T-helper 17 cell (primary cell): Measurements from ENCODE around the gene TBCK. TPM values are rescaled to one million over a fixed set of nuclear protein-coding genes. Genes with fewer than 3 reads are reported as not detected.

Experiments used
- ATAC-seq: fragments of 150-1000 bp; cut with Tn5 transposase; 2 replicates; pipeline ENCODE4 v1.10.0; 2021; ENCODE audit warnings: mild to moderate bottlenecking, moderate library complexity
- DNase-seq, 3 donors: peaks; one replicate each; pipeline versions ENCODE4 v3.0.0 to v3.0.0-alpha.2; 2020 to 2021
- H3K9me3 ChIP-seq: one replicate; pipeline ENCODE4 v1.7.0; 2013; ENCODE audit warnings: low read length, mild to moderate bottlenecking; ENCODE audit not compliant: control insufficient read depth, poor library complexity, severe bottlenecking
- H3K27ac Mint-ChIP-seq: one replicate; pipeline ENCODE4 v1.8.0; 2022; ENCODE audit warnings: mild to moderate bottlenecking, moderate library complexity, mixed read lengths
- H3K27me3 Mint-ChIP-seq: one replicate; pipeline ENCODE4 v1.8.0; 2022; ENCODE audit warnings: mixed read lengths
- H3K36me3 Mint-ChIP-seq: one replicate; pipeline ENCODE4 v1.8.0; 2022; ENCODE audit warnings: low read depth, mixed read lengths
- H3K4me1 Mint-ChIP-seq: one replicate; pipeline ENCODE4 v1.8.0; 2022; ENCODE audit warnings: mild to moderate bottlenecking, mixed read lengths
- H3K4me3 Mint-ChIP-seq: one replicate; pipeline ENCODE4 v1.8.0; 2022; ENCODE audit warnings: mild to moderate bottlenecking, moderate library complexity, mixed read lengths
- total RNA-seq, 4 donors: library from RNA in 2 of 4; stranded (reverse) in 2 of 4; gene quantifications; one replicate each; pipeline ENCODE4 v1.2.3 and lab custom pipeline; 2022 to 2026

Gene TBCK
- total RNA-seq, 2 donors from 2014 or later = 41.6 to 43.2 TPM

- ATAC-seq = no peak
- Mint-ChIP-seq H3K27ac (no peak overlapping the region), H3K4me1 (peaks cover 12% of the 10 kb centered on the region), H3K36me3 (peaks cover 12% of the 10 kb centered on the region), H3K4me3 (no peak overlapping the region), H3K27me3 (no peaks in the 10 kb centered on the region)
- no peak for DNase-seq
- no peaks in the 10 kb centered on the region for H3K9me3 ChIP-seq
These were observed 21.9 kb downstream of the TBCK start for GRCh38 chr4:106294062-106294461.

GRCh38 chr4:106291678-106292077 lies 24.3 kb downstream of the TBCK start:
- Mint-ChIP-seq H3K4me1 (peaks cover 7% of the 10 kb centered on the region), H3K36me3 (peaks cover 6% of the 10 kb centered on the region), H3K27ac (no peak overlapping the region), H3K27me3 (no peaks in the 10 kb centered on the region), H3K4me3 (no peak overlapping the region)
- DNase-seq = no peak
- ATAC-seq = no peak
- no peaks in the 10 kb centered on the region for H3K9me3 ChIP-seq

- H3K4me3 Mint-ChIP-seq = no peak overlapping the region
- H3K9me3 ChIP-seq = no peaks in the 10 kb centered on the region
- H3K27ac Mint-ChIP-seq = no peak overlapping the region
- DNase-seq = no peak
- ATAC-seq = no peak
- H3K4me1 Mint-ChIP-seq = peaks cover 2% of the 10 kb centered on the region
- H3K27me3 Mint-ChIP-seq = no peaks in the 10 kb centered on the region
- H3K36me3 Mint-ChIP-seq = peaks cover 2% of the 10 kb centered on the region
These were observed 26.3 kb downstream of the TBCK start for GRCh38 chr4:106289737-106290136.

GRCh38 chr4:106287353-106287969 lies 28.5 kb downstream of the TBCK start:
- no peaks in the 10 kb centered on the region for H3K27me3 Mint-ChIP-seq
- peaks cover 2% of the 10 kb centered on the region for H3K4me1 Mint-ChIP-seq
- no peak overlapping the region for H3K4me3 Mint-ChIP-seq
- peaks cover 4% of the 10 kb centered on the region for H3K36me3 Mint-ChIP-seq
- H3K9me3 ChIP-seq = no peaks in the 10 kb centered on the region
- no peak for ATAC-seq
- DNase-seq = no peak
- H3K27ac Mint-ChIP-seq = no peak overlapping the region

- ATAC-seq (no peak), DNase-seq (no peak)
- H3K27me3 Mint-ChIP-seq = no peaks in the 10 kb centered on the region
- H3K4me1 Mint-ChIP-seq = peaks cover 2% of the 10 kb centered on the region
- no peak overlapping the region for H3K4me3 Mint-ChIP-seq
- H3K9me3 ChIP-seq = no peaks in the 10 kb centered on the region
- no peak overlapping the region for H3K27ac Mint-ChIP-seq
- peaks cover 7% of the 10 kb centered on the region for H3K36me3 Mint-ChIP-seq
These were observed 29.4 kb downstream of the TBCK start for GRCh38 chr4:106286611-106287010.

GRCh38 chr4:106284227-106284626 lies 31.8 kb downstream of the TBCK start:
- no peak overlapping the region for H3K4me3 Mint-ChIP-seq
- DNase-seq (no peak), ATAC-seq (no peak)
- no peak overlapping the region for H3K27ac Mint-ChIP-seq
- no peaks in the 10 kb centered on the region for H3K27me3 Mint-ChIP-seq
- peaks cover 5% of the 10 kb centered on the region for H3K36me3 Mint-ChIP-seq
- no peaks in the 10 kb centered on the region for H3K9me3 ChIP-seq
- H3K4me1 Mint-ChIP-seq = no peaks in the 10 kb centered on the region

- DNase-seq (no peak), ATAC-seq (no peak)
- Mint-ChIP-seq H3K4me3 (no peak overlapping the region), H3K36me3 (peaks cover 3% of the 10 kb centered on the region), H3K4me1 (no peaks in the 10 kb centered on the region), H3K27ac (no peak overlapping the region), H3K27me3 (no peaks in the 10 kb centered on the region)
- H3K9me3 ChIP-seq = no peaks in the 10 kb centered on the region
These were observed 38.8 kb downstream of the TBCK start for GRCh38 chr4:106277140-106277675.

GRCh38 chr4:106273831-106274230 lies 42.2 kb downstream of the TBCK start:
- H3K27me3 Mint-ChIP-seq = no peaks in the 10 kb centered on the region
- no peak overlapping the region for H3K27ac Mint-ChIP-seq
- ATAC-seq (no peak), DNase-seq (no peak)
- no peaks in the 10 kb centered on the region for H3K36me3 Mint-ChIP-seq
- H3K9me3 ChIP-seq = no peaks in the 10 kb centered on the region
- H3K4me1 Mint-ChIP-seq = no peaks in the 10 kb centered on the region
- no peak overlapping the region for H3K4me3 Mint-ChIP-seq

- Mint-ChIP-seq H3K4me1 (no peaks in the 10 kb centered on the region), H3K27ac (no peak overlapping the region), H3K27me3 (no peaks in the 10 kb centered on the region), H3K36me3 (no peaks in the 10 kb centered on the region), H3K4me3 (no peak overlapping the region)
- no peak for DNase-seq
- ATAC-seq = no peak
- no peaks in the 10 kb centered on the region for H3K9me3 ChIP-seq
These were observed 45.3 kb downstream of the TBCK start for GRCh38 chr4:106270736-106271135.

- no peaks in the 10 kb centered on the region for H3K9me3 ChIP-seq
- Mint-ChIP-seq H3K36me3 (no peaks in the 10 kb centered on the region), H3K4me1 (no peaks in the 10 kb centered on the region), H3K27ac (no peak overlapping the region), H3K4me3 (no peak overlapping the region), H3K27me3 (no peaks in the 10 kb centered on the region)
- DNase-seq (no peak), ATAC-seq (no peak)
These were observed 46.3 kb downstream of the TBCK start for GRCh38 chr4:106269711-106270110.

GRCh38 chr4:106268786-106269185 lies 47.2 kb downstream of the TBCK start:
- Mint-ChIP-seq H3K27ac (no peak overlapping the region), H3K27me3 (no peaks in the 10 kb centered on the region), H3K36me3 (peaks cover 3% of the 10 kb centered on the region), H3K4me3 (no peak overlapping the region), H3K4me1 (peaks cover 4% of the 10 kb centered on the region)
- no peaks in the 10 kb centered on the region for H3K9me3 ChIP-seq
- DNase-seq (no peak), ATAC-seq (no peak)

- DNase-seq (no peak), ATAC-seq (no peak)
- no peaks in the 10 kb centered on the region for H3K9me3 ChIP-seq
- Mint-ChIP-seq H3K27me3 (no peaks in the 10 kb centered on the region), H3K36me3 (peaks cover 6% of the 10 kb centered on the region), H3K4me1 (peaks cover 8% of the 10 kb centered on the region), H3K4me3 (no peak overlapping the region), H3K27ac (no peak overlapping the region)
These were observed 49.8 kb downstream of the TBCK start for GRCh38 chr4:106266201-106266600.

- no peak for ATAC-seq
- no peak overlapping the region for H3K4me3 Mint-ChIP-seq
- H3K4me1 Mint-ChIP-seq = peaks cover 8% of the 10 kb centered on the region
- H3K27ac Mint-ChIP-seq = no peak overlapping the region
- H3K27me3 Mint-ChIP-seq = no peaks in the 10 kb centered on the region
- no peaks in the 10 kb centered on the region for H3K9me3 ChIP-seq
- peaks cover 6% of the 10 kb centered on the region for H3K36me3 Mint-ChIP-seq
- no peak for DNase-seq
These were observed 51.7 kb downstream of the TBCK start for GRCh38 chr4:106264331-106264728.

- H3K9me3 ChIP-seq = no peaks in the 10 kb centered on the region
- H3K36me3 Mint-ChIP-seq = peaks cover 6% of the 10 kb centered on the region
- no peak for ATAC-seq
- DNase-seq = no peak
- no peak overlapping the region for H3K27ac Mint-ChIP-seq
- no peaks in the 10 kb centered on the region for H3K27me3 Mint-ChIP-seq
- no peak overlapping the region for H3K4me3 Mint-ChIP-seq
- peaks cover 8% of the 10 kb centered on the region for H3K4me1 Mint-ChIP-seq
These were observed 52.2 kb downstream of the TBCK start for GRCh38 chr4:106263594-106264330.
